Testis (tissue), 3 donors: ENCODE data around the gene SOSTDC1. TPM values are rescaled to one million over a fixed set of nuclear protein-coding genes. Genes with fewer than 3 reads are reported as not detected.

Experiments used
- DNase-seq: peaks from one replicate; pipeline ENCODE4 v3.0.0-alpha.2; 2019
- H3K27ac ChIP-seq, 2 donors: fragments of 200-600 bp; sonication (generic); one replicate each; pipeline ENCODE4 v1.5.1; 2019
- H3K27me3 ChIP-seq: fragments of 200-600 bp; sonication (generic); one replicate; pipeline ENCODE4 v1.5.1; 2019
- H3K36me3 ChIP-seq: fragments of 200-600 bp; sonication (generic); one replicate; pipeline ENCODE4 v1.5.1; 2017; ENCODE audit warnings: low read depth; ENCODE audit errors: missing control alignments
- H3K4me1 ChIP-seq: fragments of 200-600 bp; sonication (generic); one replicate; pipeline ENCODE4 v1.5.1; 2019
- H3K4me3 ChIP-seq, 2 donors: fragments of 200-600 bp; sonication (generic); one replicate each; pipeline ENCODE4 v1.5.1; 2017 to 2019
- H3K9me3 ChIP-seq: fragments of 200-600 bp; sonication (generic); one replicate; pipeline ENCODE4 v1.5.1; 2017
- POLR2A ChIP-seq: fragments of 450-650 bp; IDR thresholded peaks from one replicate; pipeline ENCODE4 v1.6.1; 2017; ENCODE audit warnings: antibody characterized with exemption, mild to moderate bottlenecking, moderate library complexity
- WGBS, 2 donors: methylation state at CpG; one replicate each; pipeline ENCODE4 v1.1.5; 2018; 5-methylcytosine and 5-hydroxymethylcytosine counted together
- intact Hi-C: fragments of 100-400 bp; cut with DNase I; formaldehyde crosslinking; loops from one replicate; pipeline ENCODE4 v1.15.1; 2023; ENCODE audit warnings: low total_unique reads
- polyA plus RNA-seq: library from polyadenylated mRNA; stranded (reverse); fragments of 350-450 nt; fragmentation: Illumina TruSeq; extraction: RNeasy Lipid Tissue Mini Kit (QIAGEN cat#74804); gene quantifications from one replicate; pipeline ENCODE4 v1.2.3, GENCODE V29; 2014; ENCODE audit warnings: low read depth, low replicate concordance; ENCODE audit not compliant: insufficient read depth
- total RNA-seq, 2 donors: library from RNA; depleted of rRNA; stranded (reverse); fragments of >200 nt; gene quantifications; one replicate each; pipeline ENCODE4 v1.2.3, GENCODE V29; 2016
- TF ChIP-seq, protein P1 (sequence below), 3 experiments: fragments of 450-650 bp in 2 of 3; fragments of 200-600 bp in 1 of 3; sonication (generic) in 1 of 3; IDR thresholded peaks; one replicate each; pipeline ENCODE4 v1.5.1; 2016 to 2019; ENCODE audit warnings: antibody characterized with exemption in 3 of 3, mild to moderate bottlenecking in 2 of 3, moderate library complexity in 1 of 3

The SOSTDC1 gene
- total and polyA plus RNA-seq, 3 donors from 2014 or later, result 1.5 to 5.1 (median 3.8) TPM

DNA sequence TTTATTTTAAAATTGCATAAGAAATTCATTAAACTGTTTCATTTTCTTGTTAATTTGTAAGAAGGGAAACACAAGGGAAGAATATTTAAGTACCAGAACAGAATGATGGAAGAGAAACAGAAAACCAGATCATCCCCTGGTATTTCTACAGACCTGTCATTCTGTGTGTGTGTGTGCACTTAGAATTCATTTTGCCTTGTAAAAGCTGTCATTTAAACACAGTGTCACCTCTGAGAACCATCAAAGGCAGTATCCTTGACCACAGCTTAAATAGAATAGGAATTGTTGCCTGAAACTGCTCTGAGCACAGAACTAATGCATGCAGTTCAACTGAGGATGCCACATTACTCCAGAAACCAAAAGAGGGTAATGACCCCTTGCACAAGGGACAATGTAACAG is 37.4 kb downstream of the SOSTDC1 start:
- no peak overlapping the region for H3K4me3 ChIP-seq
- intact Hi-C loops, result loop anchor here (10.0 kb wide), 1 partner anchor 733 kb away; no protein-coding TSS in a partner anchor
- DNase-seq, result no peak
- H3K4me1 ChIP-seq, result no peaks in the 10 kb centered on the region
- no peak for TF ChIP-seq POLR2A
- TF ChIP-seq, protein P1, sequence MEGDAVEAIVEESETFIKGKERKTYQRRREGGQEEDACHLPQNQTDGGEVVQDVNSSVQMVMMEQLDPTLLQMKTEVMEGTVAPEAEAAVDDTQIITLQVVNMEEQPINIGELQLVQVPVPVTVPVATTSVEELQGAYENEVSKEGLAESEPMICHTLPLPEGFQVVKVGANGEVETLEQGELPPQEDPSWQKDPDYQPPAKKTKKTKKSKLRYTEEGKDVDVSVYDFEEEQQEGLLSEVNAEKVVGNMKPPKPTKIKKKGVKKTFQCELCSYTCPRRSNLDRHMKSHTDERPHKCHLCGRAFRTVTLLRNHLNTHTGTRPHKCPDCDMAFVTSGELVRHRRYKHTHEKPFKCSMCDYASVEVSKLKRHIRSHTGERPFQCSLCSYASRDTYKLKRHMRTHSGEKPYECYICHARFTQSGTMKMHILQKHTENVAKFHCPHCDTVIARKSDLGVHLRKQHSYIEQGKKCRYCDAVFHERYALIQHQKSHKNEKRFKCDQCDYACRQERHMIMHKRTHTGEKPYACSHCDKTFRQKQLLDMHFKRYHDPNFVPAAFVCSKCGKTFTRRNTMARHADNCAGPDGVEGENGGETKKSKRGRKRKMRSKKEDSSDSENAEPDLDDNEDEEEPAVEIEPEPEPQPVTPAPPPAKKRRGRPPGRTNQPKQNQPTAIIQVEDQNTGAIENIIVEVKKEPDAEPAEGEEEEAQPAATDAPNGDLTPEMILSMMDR (IDR thresholded peaks at IDR 0.05), result no peak
- no peak overlapping the region for H3K27ac ChIP-seq
- H3K9me3 ChIP-seq, result no peaks in the 10 kb centered on the region
- H3K27me3 ChIP-seq, result no peaks in the 10 kb centered on the region
- no peaks in the 10 kb centered on the region for H3K36me3 ChIP-seq

DNA sequence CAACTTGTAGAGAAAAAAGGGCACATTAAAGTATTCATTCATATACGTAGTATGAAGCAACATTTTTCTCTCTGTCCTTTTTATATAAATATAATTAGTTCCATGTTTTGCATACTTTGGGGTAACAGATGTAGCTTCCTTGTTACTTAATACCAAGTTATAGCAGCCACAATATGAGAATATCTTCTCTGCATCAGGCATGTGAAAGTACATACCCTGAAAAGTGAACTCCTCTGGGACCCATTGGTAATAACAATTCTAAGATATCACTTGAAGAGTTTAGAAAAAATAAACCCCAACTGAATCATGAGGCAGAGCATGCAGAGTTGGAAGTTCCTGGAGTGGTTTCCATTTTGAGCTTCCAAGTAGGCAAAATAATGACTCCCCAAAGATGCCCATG is 41.8 kb downstream of the SOSTDC1 start:
- Histone ChIP-seq H3K9me3 (no peaks in the 10 kb centered on the region), H3K27me3 (no peaks in the 10 kb centered on the region), H3K4me3 (no peak overlapping the region), H3K27ac (no peak overlapping the region), H3K4me1 (peaks cover 16% of the 10 kb centered on the region), H3K36me3 (no peaks in the 10 kb centered on the region)
- DNase-seq, result no peak
- intact Hi-C loops, result loop anchor here (10.0 kb wide), 1 partner anchor 729 kb away; no protein-coding TSS in a partner anchor
- 28 to 88% methylated on average over 1 of the region's 1 CpG for WGBS, 2 donors
- no peak for TF ChIP-seq POLR2A
- TF ChIP-seq, protein P1 (IDR thresholded peaks at IDR 0.05), result no peak

DNA sequence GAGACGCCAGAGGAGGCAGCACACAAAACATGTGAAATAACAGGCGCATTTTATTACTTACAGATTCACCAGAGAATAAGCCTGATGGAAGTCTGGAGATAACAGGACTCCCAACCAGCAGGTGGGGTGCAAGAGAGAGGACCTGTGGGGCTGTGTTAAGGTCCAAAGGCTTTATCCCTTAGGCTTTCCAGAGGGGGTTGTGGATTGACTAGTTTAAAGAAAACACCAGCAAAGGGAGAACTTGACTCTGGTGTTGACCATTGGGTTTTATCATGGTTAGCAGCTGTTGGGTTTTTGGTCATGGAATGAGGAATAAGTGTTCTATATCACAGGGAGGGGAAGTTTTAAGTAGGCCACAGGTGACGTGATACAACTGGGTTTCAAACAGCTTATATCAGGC is 42.6 kb downstream of the SOSTDC1 start:
- Histone ChIP-seq H3K9me3 (no peaks in the 10 kb centered on the region), H3K27ac (peak overlapping the region in 1 of 2 donors; percentile 98), H3K36me3 (no peaks in the 10 kb centered on the region), H3K27me3 (no peaks in the 10 kb centered on the region), H3K4me1 (peaks cover 16% of the 10 kb centered on the region), H3K4me3 (no peak overlapping the region)
- WGBS, 2 donors, result 69 to 83% methylated on average over 3 of the region's 3 CpGs
- DNase-seq, result no peak
- TF ChIP-seq, protein P1 (IDR thresholded peaks at IDR 0.05), result no peak
- TF ChIP-seq POLR2A, result no peak
- intact Hi-C loops, result loop anchor here (10.0 kb wide), 1 partner anchor 728 kb away; no protein-coding TSS in a partner anchor

DNA sequence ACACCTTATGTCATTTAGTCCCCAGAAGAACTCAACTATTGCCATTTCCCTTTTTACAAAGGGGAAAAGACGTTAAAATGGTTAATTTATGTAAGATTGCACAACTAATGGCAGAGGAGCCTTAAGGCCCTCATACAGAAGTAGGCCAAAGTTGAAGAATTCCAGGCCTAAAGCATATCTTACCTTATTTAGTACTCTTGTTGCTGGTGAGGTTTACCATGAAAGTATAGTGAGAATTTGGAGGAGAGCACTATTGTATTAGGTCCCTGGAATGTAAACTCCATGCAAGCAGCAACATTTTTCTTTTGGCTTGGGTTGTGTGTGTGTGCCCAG is 43.5 kb downstream of the SOSTDC1 start:
- Histone ChIP-seq H3K27me3 (no peaks in the 10 kb centered on the region), H3K36me3 (no peaks in the 10 kb centered on the region), H3K9me3 (no peaks in the 10 kb centered on the region), H3K4me3 (peak overlapping the region in 1 of 2 donors; percentile 77), H3K27ac (peak overlapping the region; percentile 93 to 98), H3K4me1 (peaks cover 16% of the 10 kb centered on the region)
- 27 to 58% methylated on average over 1 of the region's 1 CpG for WGBS, 2 donors
- intact Hi-C loops, result loop anchor here (10.0 kb wide), 1 partner anchor 727 kb away; no protein-coding TSS in a partner anchor
- TF ChIP-seq POLR2A, result no peak
- TF ChIP-seq, protein P1 (IDR thresholded peaks at IDR 0.05), result no peak
- no peak for DNase-seq
